GM19467 (cell line): ENCODE results near the gene APH1B.
"Not testable (repeated sequence)": the region's sequence is repeated elsewhere in the genome, so short reads cannot be mapped to it uniquely, and the experiment has no call there.

Source experiments
- ATAC-seq: cut with Tn5 transposase; IDR thresholded peaks from one replicate; pipeline ENCODE4 v1.9.1; 2021; ENCODE audit warnings: mild to moderate bottlenecking, moderate library complexity; ENCODE audit not compliant: unreplicated experiment

APH1B gene

DNA sequence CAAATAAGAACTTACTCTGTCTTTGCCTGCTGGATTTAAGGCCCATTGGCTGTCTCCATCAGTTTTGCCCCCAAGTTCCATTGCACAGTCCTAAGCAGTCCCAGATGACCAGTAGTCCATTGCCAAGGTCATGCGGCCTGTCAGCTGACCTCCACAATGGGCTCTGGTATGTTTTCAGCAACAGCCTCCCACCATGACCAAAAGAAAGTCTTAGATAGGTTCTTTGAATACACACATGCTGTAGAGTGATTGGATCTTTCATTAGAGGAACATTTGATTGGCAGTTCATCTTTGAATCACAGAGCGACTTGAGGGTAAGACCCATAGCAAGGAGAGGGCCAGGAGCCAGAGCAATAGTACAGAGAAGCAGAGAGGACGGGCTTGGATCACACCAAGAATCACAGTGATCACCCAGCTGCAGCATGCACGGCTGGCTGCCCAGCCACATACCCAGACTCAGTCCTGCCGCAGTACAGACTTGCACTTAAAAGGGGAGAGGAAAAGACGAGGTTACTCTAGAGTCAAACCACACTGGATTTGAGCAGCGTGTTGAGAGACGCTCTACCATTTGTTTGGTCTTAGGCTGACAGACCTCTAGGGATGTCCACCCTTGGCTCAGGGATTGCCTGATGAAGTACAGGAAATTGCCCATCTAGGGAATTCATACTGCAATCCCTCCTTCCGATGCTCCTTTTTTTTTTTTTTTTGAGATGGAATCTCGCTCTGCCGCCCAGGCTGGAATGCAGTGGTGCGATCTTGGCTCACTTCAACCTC, 50.4 kb downstream of the APH1B start:
- no peak for ATAC-seq

DNA sequence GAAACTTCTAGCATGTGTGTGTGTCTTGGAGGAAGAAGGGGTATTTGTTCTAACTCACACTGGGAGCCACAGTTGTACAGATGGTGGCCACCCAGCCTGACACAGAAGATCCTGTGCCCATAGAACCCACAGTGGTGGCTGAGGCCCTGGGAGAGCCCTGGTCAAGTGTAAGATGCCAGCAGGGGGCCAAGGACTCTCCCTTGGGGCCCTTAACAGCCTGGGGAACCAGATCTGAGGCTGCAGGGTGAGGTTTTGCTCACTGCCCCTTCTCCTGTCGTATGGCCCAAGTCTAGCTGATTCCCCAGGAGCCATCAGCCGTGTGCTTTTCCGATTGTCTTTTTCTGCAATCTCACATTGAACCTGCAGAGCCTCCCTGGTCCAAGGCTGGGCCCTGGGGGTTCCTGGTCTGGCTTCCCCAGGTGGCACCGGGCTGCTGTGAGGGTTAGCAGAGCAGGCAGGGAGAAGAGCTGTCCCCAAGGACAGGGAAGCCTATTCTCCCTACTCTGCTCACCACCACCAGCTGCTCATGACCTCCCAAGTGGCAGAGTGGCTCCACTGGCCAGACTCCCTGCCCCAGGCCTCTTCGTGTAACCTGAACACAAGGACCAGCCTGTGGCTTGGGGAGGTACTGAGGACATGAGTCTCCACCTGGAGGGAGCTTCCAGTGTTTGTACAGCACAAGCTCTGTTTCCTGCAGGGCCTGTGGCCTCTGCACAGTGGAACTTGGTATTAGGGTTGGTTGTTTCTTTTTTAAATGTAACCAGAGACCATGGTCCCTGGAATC, 52.4 kb downstream of the APH1B start:
- ATAC-seq, result no peak

DNA sequence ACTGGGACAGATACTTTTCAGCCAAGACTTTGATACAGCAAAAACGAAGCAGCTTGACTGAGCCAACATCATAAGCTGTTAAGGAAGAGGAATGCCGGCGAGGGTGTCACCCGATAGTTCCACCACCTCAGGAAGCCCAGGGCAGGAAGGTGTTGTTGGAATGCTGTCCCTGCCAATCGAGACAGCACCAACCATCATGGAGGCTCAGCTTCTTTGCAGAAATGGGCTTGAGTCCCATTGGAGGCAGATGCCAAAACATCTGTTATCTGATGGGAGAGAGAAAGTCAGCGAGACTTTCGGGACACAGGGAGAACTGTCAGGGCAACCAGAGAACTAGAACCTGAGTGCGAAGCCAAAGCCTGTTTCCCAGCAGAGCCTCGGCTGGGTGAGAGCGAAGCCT, 53.5 kb downstream of the APH1B start:
- no peak for ATAC-seq

DNA sequence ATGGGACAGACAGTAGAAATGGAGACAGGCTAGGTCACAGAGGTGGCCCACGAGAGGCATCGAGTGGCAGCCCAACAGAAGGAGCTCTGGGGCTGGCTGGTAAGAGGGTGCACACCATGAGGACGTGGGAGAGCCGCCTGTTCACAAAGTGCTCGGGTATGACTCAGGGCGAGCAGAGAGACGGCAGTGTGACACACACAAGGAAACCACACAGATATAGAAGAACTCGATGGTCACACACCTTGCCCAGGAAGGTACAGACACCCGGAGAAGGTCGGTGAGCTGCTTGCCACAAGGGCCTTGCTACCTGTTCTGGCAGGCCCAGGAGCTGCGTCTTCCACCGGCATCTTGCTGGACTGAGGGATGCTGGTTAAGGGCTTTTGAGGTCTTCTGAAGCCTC, 54.1 kb downstream of the APH1B start:
- ATAC-seq, result no peak

DNA sequence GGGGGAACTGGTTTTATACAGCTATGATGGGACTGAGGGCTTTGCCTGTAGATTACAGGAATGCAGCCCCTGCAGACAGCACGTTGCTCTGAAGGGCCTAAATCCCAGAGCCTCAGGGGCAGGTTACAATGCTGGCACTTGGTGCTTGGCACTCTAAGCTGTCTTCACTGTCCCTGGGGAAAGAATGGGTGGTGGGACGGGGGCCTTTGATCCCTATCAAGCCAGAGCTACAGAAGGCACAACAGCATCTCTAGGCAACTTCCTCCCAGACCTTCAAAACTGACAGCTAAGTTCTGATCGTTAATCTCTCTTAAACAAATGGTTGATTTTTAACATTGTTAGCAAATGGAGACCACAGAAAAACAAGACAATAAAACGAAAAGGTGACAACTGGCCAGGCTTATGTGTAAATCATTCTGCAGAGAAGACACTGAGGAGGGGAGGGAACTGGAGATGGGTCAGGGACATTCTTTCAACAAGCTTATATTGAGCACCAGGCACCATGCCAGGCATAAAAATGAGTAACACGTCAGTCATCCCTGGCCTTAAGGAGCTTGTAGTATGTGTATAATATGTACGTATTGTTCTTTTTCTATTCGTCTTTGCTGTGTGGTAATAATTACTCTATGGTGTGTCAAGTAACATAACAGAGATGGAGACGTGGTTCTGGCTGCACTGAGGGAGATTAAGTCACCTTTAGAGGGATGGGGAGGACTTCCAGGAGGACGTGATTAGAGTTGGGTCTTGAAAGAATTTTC, 55.1 kb downstream of the APH1B start:
- ATAC-seq, result no peak

DNA sequence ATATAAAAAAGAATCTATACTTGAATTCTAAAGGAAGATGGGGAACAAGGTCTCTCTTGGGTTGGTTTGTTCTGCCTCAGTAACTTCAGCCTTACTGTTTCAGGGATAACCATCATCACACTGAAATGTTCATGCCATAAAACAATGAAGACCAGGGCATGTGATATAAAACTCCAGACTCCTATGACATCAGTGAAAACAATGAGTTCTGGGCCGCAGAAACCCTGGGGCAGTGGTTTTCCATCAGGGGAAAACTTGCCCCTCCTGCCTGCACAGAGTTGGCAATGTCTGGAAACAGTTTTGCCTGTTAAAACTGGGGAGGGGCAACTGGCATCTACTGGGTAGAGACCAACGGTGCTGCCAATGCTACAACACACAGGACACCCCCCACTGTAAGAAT, 57.4 kb downstream of the APH1B start:
- ATAC-seq, result no peak

DNA sequence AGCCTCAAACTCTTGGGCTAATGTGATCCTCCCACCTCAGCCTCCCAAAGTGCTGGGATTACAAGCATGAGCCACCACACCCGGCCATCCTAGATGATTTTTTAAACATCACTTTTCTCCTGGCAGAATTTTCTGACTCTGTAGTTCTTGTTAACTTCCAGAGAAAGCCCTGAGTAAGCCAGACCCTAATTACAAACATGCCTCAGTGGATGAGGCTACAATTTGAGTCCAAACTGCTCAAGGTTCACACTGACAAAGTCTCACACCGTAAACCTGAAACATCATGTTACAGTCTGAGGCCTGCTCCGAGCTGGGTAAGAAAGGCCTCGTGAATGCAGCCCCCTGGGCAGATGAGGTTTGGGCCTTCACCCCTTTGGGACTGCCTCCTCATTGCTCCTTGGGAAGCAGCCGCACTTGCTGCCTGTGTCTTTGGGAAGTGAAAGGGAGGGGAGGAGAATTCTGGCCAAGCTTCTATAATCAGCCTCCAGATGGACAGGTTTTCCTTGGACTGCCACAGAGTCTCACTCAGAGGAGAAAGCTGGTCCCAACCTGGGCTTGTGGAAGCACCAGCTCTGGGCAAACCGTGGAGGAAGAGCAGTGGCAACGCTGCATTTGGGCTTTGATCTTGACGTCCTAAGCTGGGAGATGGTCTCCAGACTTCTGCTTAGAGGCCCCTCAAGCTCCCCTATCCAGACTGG, 58.3 kb downstream of the APH1B start:
- no peak for ATAC-seq

DNA sequence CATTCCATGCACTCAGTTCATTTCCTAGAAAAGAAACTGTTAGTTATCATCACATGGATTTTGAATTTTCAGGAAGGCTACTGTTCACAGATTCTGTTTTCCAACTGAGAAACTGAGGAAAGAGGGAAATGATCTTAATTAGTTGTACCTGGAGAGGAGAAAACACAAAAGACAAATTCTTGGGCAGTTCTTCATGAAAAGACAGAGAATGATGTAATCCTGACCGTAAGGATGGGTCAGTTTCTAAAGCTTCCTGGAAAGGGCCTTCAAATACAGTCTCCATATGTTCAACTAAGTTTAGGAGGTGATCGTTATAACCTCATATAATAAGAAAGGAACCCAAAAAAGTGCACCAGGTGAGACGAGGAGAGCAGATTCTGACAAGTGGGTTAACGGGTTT, 59.6 kb downstream of the APH1B start:
- ATAC-seq, result no peak

DNA sequence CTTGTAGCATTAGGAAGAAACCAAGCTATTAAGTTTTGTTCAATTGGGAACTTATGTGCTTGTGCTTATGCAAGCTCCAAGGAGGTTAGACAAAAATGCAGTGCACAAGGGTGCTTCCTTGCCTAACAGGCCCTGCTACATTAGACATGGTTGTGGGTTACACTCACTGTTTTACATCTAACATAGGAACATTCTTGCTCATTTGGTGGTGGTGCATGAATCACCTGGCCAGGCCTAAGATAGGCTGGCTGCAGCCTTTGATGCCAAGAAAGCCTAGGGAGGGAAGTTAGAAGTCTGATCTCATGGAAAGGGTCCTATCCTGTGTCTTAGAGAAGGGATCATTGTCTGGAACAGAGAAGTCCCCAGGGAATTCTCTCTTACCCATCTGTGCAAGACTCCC, 60.8 kb downstream of the APH1B start:
- no peak for ATAC-seq

DNA sequence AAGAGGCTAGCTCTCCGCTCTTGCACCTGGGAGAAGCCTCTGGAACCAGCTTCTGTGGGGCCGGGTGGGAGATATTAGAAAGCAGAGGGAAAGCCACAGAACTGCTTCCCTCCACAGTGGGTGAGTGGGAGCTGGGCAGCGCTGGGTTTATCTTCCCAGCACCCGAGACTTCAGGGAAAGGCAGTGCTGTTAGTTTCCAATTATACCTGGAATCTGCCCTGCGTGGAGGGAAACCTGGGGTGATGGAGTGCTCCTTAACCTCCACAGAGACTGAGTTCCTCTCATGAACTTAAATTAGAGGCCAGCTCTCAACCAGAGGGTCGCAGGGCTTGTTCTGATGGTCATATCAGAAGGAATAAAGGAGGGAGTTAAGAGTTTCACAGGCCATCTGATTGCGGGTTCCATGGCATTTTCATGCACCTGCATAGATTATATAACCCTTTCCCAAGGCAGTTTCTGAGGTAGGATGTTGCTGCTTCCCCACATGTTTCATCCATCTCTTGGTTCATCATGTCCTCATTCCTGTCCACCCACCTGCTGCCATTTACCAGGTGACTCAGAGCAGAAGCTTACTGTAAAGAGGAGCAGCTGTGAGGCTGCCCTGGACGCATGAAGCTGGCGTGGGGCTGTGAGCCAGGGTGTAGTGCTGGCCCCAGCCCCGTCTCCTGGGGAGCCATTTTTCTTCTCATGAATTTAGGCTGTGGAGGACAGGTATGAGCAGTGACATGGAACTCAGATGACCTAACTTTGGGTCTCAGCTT, 61.8 kb downstream of the APH1B start:
- ATAC-seq, result no peak

DNA sequence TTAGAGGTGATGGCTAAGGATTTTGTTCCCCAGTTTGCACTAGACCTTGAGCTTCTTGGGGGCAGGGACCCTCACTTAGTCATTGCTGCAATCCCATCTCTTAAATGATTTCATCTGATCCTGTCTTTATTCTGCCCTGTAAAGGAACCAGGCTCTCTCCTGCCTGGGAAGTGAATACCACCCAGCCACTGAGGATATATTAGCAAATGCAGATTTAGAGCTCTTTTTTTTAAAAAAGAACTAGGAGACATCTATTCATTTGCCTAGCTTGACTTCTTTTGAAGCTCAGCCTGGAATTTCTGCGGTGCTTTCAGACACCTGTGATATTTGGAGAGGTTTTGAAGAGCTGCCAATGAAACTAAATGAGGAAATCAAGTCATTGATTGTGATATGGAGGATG, 62.4 kb downstream of the APH1B start:
- ATAC-seq, result no peak

DNA sequence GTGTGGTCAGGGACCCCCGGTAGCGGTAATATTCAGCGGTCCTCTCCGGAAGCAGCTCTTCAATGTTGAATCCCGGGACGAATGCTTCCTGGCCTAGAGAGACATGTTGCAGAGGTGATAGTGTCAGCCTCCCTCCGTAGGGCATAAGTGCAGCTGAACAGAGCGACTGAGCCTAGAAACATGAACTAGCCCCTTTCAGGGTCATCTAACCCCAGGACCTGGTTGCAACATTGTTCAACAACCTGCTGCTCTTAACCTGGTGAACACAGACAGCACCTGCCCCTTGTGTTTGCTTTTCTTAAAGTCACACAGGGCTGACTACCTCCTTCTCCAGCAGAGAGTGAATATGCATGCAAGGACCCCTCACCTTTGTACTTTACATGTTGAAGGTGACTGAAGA, 62.9 kb downstream of the APH1B start:
- ATAC-seq, result no peak

DNA sequence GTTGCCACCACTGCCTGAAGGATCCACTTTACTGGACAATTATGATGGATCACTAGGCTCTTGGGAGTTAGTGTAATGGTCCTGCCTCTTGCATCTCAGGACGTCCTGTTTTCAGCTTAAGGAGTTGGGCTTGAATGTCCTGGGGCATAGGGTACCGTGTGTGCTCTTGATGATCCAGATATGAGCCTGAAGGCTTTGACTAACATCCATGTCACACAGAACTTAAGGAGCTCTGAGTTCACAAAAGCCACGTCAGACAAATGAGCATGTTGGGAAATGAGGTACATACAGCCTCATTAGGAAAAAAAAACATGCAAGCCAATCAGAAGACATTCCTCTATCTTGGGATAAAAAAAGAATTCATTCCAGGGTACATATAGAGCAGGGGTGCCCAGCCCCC, 63.5 kb downstream of the APH1B start:
- ATAC-seq, result no peak

DNA sequence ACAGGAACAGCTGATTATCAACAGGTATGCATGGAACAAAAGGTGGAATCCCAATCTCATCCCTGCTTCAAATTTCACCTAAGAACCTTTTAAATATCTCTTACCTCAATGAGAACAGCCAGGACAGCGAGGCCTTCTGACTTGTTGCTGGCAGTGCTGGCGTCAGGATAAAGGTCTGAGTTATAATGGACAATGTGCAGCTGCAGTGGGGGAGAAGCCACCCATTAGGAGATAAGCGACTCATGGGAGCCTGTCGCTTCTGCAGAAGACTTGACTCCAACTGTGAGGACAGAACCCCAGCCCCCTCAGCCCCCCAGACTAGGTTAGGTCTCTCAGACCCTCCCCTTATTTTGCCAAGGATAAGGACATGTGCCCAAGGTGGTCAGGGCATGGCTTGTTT, 64.5 kb downstream of the APH1B start:
- no peak for ATAC-seq

DNA sequence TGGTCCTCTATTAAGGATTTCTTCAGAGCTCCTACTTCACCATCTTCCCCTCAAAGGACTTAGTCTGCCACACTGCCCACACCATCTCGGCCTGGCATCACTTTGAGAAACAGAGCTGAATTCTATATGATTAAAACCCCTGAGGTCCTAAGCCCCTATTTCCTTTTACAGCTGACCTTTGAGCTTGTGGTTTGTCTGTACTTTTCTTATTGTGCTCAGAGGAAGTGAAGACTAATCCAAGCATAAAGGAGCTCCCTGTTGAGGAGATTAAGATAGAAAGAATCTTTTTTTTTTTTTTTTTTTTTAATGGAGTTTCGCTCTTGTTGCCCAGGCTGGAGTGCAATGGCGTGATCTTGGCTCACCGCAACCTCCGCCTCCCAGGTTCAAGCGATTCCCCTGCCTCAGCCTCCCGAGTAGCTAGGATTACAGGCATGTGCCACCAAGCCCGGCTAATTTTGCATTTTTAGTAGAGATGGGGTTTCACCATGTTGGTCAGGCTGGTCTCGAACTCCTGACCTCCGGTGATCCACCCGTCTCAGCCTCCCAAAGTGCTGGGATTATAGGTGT, 65.7 kb downstream of the APH1B start:
- not testable (repeated sequence) for ATAC-seq

DNA sequence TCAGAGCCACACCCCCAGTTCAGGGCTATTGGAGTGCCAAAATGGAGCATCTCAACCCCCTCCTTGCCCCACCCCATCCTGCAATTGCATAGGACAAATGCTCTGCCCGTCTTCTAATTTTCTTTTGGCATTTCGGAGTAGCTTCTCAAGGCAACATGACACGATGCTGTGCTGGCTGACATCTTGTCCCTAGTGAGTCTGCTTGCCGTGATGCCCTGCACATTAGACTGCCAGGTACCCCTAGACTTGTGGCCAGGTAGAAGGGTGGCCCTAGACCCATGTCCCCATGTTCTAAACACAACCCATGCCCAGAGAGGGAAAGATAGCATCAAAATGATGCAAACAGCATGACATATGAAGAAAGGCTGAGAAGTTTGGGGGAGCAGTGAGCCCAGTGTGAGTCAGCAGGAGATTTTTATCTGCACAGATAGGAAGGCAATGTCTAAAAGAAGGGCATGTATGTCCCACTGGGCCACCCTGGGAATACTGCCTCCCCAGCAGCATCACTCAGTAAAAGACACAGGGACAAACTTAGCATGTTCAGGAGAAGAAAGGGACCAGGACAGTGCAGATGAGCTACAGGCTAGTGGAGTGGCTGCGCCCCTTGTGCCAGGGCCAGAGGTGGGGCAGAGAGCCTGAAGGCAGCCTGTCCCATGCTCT, 67.5 kb downstream of the APH1B start:
- no peak for ATAC-seq

DNA sequence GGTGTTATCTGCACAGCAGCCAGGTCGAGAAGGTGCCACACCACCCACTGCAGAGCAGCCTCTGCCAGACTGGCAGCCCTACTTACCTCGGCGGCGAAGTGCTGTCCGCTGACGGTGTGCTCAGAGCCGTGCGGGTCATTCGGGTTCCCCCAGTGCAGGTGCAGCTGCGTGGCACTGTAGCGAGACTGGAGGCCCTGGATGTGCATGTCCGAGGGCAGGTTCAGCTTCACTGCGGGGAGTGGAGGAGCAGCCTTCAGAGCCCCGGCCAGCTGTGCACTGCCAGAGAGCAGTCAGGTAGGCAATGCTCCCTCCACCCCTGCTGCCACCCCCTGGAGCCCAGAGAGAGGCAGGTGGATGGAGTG, 68.0 kb downstream of the APH1B start:
- no peak for ATAC-seq

DNA sequence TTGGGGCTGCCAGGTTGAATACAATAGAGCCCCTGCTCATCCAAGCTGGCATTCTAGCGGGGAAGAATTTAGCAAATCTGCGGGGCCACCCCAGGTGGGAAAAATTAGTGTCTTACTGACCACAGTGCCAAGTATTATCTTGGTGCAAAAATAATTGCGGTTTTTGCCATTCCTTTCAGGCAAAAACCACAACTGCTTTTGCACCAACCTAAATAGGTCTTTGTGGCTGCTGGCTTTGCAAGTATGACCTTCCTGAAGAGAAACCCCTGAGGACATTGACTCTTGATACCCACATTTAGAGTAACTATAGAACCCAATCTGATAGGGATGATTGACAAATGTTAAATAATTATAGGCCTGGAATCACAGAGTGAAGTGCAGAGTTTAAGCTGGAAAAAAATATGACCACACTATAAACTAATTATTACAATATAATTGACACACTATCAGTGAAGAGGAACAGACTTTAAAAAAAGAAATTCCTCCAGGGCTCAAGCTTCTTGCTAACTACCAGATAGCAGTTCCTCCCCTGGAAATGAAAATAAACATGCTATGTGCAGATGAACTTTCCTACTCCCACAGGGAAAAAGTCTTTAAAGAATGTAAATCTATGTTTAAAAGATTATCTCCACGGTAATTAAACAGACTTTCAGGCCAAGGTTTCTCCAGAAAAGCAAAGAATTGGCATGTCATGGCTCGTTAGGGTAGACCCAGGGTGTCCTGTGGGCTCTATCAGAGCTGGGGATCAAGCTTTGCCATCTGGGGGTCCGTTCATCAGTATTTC, 69.9 kb downstream of the APH1B start:
- no peak for ATAC-seq

DNA sequence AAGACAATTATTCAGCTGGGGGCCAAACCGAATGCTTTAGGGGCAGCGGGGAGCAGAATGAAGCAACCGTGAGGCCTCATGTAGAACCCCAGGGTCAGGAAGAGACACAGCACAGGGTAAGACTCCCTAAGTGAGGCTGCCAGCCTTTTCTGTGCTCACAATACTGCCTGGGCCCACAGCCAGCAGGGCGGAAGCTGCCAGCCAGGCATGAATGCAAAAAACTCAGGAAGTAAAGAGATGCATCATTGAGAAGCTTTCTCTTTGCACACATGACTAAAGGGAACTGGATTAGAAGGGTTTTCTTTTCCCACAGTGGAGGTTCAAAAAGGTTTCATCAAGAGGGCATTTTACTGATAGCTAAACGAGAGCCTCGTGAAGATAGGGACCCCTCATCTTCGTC, 71.0 kb downstream of the APH1B start:
- ATAC-seq, result no peak
